AG04449 (cell line): Measurements from ENCODE around the gene CST3.

Experiments used
- CTCF ChIA-PET: fragments of 350-600 bp; formaldehyde crosslinking; extraction: SDS; loops from one replicate; lab custom pipeline; 2021; ENCODE audit warnings: antibody characterized with exemption; lab: Yijun Ruan, JAX
- POLR2A ChIA-PET: fragments of 400-600, 350-600 bp; formaldehyde crosslinking; extraction: SDS; loops from one replicate; lab custom pipeline; 2020; ENCODE audit warnings: antibody characterized with exemption, inconsistent platforms; lab: Yijun Ruan, JAX
- DNase-seq: peaks from one replicate; pipeline ENCODE4 v3.0.0-alpha.2; 2010; ENCODE audit warnings: low read depth, low spot score
- H3K4me3 ChIP-seq: 2 replicates; pipeline ENCODE4 v1.5.1; 2011; ENCODE audit warnings: low read depth, mild to moderate bottlenecking, control low read depth, low read length
- TF ChIP-seq, protein P1 (sequence below): IDR thresholded peaks from one replicate; pipeline ENCODE4 v1.5.1; 2011; ENCODE audit warnings: mild to moderate bottlenecking, moderate library complexity, low read length, control low read depth, inconsistent platforms; ENCODE audit not compliant: insufficient read depth; ENCODE audit errors: missing control alignments

CST3 gene

DNA sequence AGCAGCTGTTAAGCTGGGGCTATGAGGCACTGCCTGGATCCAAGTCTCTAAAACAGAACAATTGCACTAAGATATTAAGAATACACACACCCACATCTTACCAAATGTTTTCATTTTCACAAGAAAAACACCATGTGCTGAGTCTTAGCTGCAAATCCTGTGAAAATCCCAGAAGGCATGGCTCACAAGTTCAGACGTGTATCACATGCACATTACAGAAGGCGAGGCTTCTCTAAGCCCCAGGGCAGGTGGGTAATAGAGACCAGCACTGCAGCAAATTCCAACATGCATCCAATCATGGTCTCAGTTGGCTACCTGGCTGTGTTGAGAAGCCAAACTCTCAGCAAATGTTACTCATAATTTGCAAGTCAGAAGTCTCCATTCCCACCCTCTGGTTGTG is 16.2 kb upstream of the CST3 start:
- TF ChIP-seq, protein P1, sequence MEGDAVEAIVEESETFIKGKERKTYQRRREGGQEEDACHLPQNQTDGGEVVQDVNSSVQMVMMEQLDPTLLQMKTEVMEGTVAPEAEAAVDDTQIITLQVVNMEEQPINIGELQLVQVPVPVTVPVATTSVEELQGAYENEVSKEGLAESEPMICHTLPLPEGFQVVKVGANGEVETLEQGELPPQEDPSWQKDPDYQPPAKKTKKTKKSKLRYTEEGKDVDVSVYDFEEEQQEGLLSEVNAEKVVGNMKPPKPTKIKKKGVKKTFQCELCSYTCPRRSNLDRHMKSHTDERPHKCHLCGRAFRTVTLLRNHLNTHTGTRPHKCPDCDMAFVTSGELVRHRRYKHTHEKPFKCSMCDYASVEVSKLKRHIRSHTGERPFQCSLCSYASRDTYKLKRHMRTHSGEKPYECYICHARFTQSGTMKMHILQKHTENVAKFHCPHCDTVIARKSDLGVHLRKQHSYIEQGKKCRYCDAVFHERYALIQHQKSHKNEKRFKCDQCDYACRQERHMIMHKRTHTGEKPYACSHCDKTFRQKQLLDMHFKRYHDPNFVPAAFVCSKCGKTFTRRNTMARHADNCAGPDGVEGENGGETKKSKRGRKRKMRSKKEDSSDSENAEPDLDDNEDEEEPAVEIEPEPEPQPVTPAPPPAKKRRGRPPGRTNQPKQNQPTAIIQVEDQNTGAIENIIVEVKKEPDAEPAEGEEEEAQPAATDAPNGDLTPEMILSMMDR: no peak
- ChIA-PET POLR2A (no interaction called here), CTCF (interaction anchor here (1.5 kb wide), 1 partner anchor 15 kb away, joined by 7 read pairs; no protein-coding TSS in a partner anchor)
- DNase-seq: no peak
- H3K4me3 ChIP-seq: no peak overlapping the region

DNA sequence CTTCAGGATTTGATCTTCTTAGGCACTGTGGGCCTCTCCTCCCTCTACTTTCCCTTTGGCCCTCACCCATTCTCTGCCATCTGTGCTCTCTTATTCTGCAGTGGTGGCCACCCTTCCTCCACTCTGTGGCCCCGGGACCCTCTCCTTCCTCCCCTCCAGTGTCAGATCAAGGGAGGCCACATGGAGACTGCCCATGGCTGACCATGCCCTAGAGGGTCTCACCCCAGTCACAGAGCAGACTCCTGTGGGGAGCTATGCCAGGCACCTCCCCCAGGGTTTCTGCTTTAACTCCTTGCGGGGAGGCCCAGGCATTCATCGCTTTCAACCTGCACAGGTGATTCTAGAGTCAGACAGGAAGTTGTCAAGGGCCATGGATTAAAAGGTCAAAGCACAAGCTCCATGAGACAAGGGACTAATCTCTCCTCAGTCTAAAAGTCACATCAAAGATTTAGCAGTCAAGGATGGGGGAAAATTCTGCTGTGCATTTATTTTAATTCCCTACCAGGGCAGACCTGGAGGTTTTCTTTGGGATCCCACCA is 15.7 kb upstream of the CST3 start:
- no peak overlapping the region for H3K4me3 ChIP-seq
- TF ChIP-seq, protein P1: no peak
- no peak for DNase-seq
- ChIA-PET POLR2A (no interaction called here), CTCF (interaction anchor here (2.0 kb wide), 1 partner anchor 15 kb away, joined by 5 read pairs; no protein-coding TSS in a partner anchor)

GRCh38 chr20:23652926-23653325 is 15.2 kb upstream of the CST3 start:
- POLR2A ChIA-PET: no interaction called here

DNA sequence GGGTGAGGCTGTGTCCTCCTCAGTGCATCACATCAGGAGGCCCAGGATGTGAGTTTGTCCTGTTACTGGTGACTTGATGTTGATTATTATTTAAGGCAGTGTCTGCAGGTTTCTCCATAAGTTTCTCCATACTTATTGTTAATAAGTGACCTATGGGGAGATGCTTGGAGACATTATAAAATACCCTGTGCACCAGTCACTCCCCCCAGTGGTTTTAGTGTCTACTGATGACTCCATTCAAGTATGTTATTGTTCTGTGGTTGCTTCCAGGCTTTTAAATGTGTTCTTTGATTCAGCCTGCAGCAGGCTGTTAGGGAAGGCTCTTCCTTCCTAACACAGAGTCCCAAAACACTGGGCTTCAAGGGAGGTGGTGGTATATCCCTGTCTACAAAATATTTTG is 14.6 kb upstream of the CST3 start:
- TF ChIP-seq, protein P1: no peak
- POLR2A ChIA-PET: no interaction called here
- DNase-seq: no peak
- H3K4me3 ChIP-seq: no peak overlapping the region
- CTCF ChIA-PET: interaction anchor here (2.0 kb wide), 1 partner anchor 16 kb away, joined by 5 read pairs; no protein-coding TSS in a partner anchor

More at GRCh38 chr20:23652926-23653325, 15.2 kb upstream of the CST3 start:
- TF ChIP-seq, protein P1: no peak
- H3K4me3 ChIP-seq: no peak overlapping the region
- DNase-seq: no peak
- CTCF ChIA-PET: interaction anchor here (2.0 kb wide), 1 partner anchor 16 kb away, joined by 5 read pairs; no protein-coding TSS in a partner anchor

DNA sequence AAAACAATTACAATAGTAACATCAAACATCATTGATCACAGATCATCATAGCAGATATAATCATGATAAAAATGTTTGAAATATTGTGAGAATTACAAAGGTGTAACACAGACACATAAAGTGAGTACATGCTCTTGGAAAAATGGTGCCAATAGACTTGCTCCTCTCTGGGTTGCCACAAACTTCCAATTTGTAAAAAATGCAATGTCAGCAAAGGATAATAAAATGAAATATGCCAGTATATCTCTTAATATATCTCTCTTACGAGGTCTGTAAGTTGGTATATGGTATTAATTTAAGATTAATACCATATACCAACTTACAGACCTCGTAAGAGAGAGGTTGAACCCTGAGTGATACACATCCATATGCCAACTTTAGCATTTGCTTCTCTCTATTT is 13.4 kb upstream of the CST3 start:
- TF ChIP-seq, protein P1: no peak
- no peak overlapping the region for H3K4me3 ChIP-seq
- CTCF ChIA-PET: no interaction called here
- DNase-seq: no peak
- POLR2A ChIA-PET: no interaction called here

GRCh38 chr20:23649830-23650417 is 12.2 kb upstream of the CST3 start:
- H3K4me3 ChIP-seq: no peak overlapping the region
- POLR2A ChIA-PET: no interaction called here
- TF ChIP-seq, protein P1: no peak
- CTCF ChIA-PET: no interaction called here
- DNase-seq: no peak
